Measurements from ENCODE around the gene RAP1A.

RAP1A gene

DNA sequence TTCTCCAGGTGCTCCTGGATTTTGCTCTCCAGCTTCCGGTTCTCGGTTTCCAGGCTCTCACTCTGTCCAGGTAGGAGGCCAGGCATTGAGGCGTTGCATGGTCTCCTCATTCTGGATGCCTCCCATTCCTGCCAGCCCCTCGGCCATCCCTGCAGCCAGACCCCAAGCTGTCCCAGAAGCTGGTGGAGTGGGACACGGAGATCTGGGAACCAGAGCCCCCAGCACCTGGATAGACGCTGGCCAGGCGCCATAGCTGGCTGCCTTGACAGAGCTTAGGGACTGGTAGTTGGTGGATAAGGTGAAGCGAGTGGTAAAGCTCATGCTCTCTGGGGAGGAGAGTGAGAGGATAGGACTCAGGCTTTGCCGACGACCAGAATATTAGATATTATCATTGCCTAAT lies 29.6 kb downstream of the RAP1A start:
- H3K27me3 ChIP-seq (ENCODE audit: insufficient read depth, low read length) = no peaks in the 10 kb centered on the region
- 91% methylated on average over 9 of the region's 10 CpGs for WGBS
- H3K36me3 ChIP-seq (ENCODE audit: insufficient read depth, low read length) = no peaks in the 10 kb centered on the region; the same call in 1 of the 2 replicates
- no peaks in the 10 kb centered on the region for H3K4me1 ChIP-seq (ENCODE audit: insufficient read depth, low read length)
- no peaks in the 10 kb centered on the region for H3K9me3 ChIP-seq (ENCODE audit: insufficient read depth, low read depth, low read length)
- no peak overlapping the region for H3K27ac ChIP-seq (ENCODE audit: low read depth, low read length)
- H3K4me3 ChIP-seq (ENCODE audit: low read length) = no peak overlapping the region
- H3K9ac ChIP-seq (ENCODE audit: low read depth, low read length) = no peak overlapping the region

DNA sequence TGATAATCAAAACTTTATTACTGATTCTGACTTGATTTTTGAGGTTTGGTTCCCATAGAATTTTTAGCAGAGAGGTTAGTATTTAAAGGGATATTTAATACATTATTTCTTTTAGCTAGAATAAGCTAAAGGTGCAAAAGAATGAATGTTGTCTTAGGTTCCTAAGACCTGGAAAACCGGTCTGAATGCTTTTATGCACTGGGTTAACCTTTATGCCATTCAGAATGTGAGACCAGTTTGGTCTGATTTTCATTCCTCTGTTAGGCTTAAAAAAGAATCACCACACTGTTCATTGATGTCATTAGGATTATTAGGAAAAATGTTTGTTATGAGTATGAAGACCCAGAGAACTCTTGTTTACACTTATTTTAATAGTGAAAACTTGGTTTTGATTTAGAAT lies 30.1 kb downstream of the RAP1A start:
- Histone ChIP-seq H3K4me1 (ENCODE audit: insufficient read depth, low read length) (no peaks in the 10 kb centered on the region), H3K9me3 (ENCODE audit: insufficient read depth, low read depth, low read length) (no peaks in the 10 kb centered on the region), H3K9ac (ENCODE audit: low read depth, low read length) (no peak overlapping the region), H3K4me3 (ENCODE audit: low read length) (no peak overlapping the region), H3K36me3 (ENCODE audit: insufficient read depth, low read length) (no peaks in the 10 kb centered on the region; the same call in 1 of the 2 replicates), H3K27ac (ENCODE audit: low read depth, low read length) (no peak overlapping the region), H3K27me3 (ENCODE audit: insufficient read depth, low read length) (no peaks in the 10 kb centered on the region)
- 88% methylated on average over 1 of the region's 1 CpG for WGBS

DNA sequence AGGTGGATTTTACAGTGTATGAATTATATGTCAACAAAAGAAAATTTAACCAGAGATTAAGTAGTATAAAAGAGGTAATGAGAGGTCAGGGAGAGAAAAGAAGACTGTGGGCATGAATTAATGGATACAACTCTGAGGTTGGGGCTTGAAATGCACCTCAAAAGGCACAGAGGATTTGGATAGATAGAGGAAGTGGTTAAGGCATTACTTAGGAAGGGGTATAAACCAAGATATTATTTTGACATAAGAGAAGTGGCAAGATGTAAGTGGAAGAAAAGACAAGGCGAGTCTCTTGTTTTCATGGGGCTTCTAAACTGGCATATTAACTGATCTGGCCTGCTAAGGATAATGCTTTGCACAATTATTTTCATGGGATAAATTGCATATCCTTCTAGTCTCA lies 34.1 kb downstream of the RAP1A start:
- WGBS = 97% methylated on average over 1 of the region's 1 CpG
- Histone ChIP-seq H3K36me3 (ENCODE audit: insufficient read depth, low read length) (no peaks in the 10 kb centered on the region), H3K9ac (ENCODE audit: low read depth, low read length) (no peak overlapping the region), H3K9me3 (ENCODE audit: insufficient read depth, low read depth, low read length) (no peaks in the 10 kb centered on the region), H3K27ac (ENCODE audit: low read depth, low read length) (no peak overlapping the region), H3K4me3 (ENCODE audit: low read length) (no peak overlapping the region), H3K4me1 (ENCODE audit: insufficient read depth, low read length) (peaks cover 6% of the 10 kb centered on the region), H3K27me3 (ENCODE audit: insufficient read depth, low read length) (no peaks in the 10 kb centered on the region)

DNA sequence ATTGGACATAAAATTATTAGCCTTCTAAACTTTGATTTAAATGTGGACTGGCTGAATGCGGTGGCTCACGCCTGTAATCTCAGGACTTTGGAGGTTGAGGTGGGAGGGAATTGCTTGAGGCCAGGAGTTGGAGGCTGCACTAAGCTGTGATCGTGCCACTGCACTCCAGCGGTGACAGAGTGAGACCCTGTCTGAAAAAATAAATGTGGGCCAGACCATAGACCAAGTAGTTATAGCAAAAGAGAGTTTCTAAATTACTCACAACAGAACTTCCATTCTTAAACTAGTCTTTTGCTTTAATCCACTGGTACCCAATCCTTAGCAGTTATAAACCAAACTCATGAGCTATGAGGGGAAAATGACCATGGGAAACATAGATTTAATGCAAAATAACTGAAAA lies 35.2 kb downstream of the RAP1A start:
- Histone ChIP-seq H3K36me3 (ENCODE audit: insufficient read depth, low read length) (no peaks in the 10 kb centered on the region), H3K9ac (ENCODE audit: low read depth, low read length) (no peak overlapping the region), H3K27me3 (ENCODE audit: insufficient read depth, low read length) (no peaks in the 10 kb centered on the region), H3K4me3 (ENCODE audit: low read length) (no peak overlapping the region), H3K9me3 (ENCODE audit: insufficient read depth, low read depth, low read length) (no peaks in the 10 kb centered on the region), H3K4me1 (ENCODE audit: insufficient read depth, low read length) (peaks cover 6% of the 10 kb centered on the region), H3K27ac (ENCODE audit: low read depth, low read length) (no peak overlapping the region)
- WGBS = 92% methylated on average over 4 of the region's 4 CpGs

DNA sequence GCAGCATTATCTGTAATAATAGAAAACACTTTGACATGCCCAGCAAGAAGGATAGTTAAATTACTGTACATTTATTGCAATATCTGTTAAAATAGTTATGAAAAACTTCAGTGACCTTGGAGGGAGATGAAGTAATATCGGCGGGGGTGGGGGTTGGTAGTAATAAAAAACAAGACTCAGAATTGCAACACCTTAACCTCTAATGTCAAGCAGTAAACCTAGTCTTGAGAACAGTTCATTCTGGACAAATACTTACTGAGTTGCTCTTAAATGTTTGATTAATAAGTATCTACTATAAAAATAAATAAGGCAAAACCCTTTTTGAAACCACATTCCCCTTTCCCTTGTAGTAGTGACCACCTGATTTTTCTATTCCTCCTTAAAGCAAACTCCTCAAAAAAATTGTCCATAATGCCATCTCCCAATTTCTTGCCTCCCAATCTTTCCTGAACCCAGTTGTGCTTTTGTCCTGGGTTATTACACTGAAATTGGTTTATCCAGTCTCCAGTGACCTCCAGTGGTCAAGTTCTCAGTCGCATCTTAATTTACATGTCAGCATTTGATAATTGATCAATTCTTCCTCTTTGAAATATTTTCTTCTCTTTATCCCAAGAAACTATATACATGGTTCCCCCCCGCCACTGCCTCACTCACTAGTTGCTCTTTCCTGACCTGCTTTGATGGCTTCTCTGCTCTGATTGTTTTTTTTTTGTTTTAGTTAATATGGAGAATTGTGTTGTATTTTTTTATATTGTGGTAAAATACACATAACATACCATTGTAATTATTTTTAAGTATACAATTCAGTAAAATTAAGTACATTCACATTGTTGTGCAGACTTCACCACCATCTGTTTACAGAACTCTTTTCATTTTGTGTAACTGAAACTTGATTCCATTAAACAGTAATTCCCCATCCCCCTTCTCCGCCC lies 36.8 kb downstream of the RAP1A start:
- Histone ChIP-seq H3K4me3 (ENCODE audit: low read length) (no peak overlapping the region), H3K27ac (ENCODE audit: low read depth, low read length) (no peak overlapping the region), H3K9me3 (ENCODE audit: insufficient read depth, low read depth, low read length) (no peaks in the 10 kb centered on the region), H3K4me1 (ENCODE audit: insufficient read depth, low read length) (peaks cover 6% of the 10 kb centered on the region), H3K9ac (ENCODE audit: low read depth, low read length) (no peak overlapping the region), H3K36me3 (ENCODE audit: insufficient read depth, low read length) (no peaks in the 10 kb centered on the region), H3K27me3 (ENCODE audit: insufficient read depth, low read length) (no peaks in the 10 kb centered on the region)
- 64% methylated on average over 3 of the region's 5 CpGs for WGBS

DNA sequence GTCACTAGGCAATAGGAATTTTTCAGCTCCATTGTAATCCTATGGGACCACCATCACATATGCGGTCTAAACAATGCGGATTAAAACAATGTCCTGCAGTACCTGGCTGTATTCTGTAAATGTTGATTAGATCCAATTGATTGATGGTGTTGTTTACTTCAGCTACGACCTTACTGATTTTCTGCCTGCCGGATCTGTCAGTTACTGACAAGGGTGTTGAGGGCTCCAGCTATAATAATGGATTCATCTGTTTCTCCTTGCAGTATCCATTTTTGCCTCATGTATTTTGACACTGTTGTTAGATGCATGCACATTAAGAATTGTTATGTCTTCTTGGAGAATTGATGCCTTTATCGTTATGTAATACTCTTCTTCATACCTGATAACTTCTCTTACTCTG lies 39.0 kb downstream of the RAP1A start:
- H3K9me3 ChIP-seq (ENCODE audit: insufficient read depth, low read depth, low read length) = no peaks in the 10 kb centered on the region
- no peak overlapping the region for H3K9ac ChIP-seq (ENCODE audit: low read depth, low read length)
- H3K27ac ChIP-seq (ENCODE audit: low read depth, low read length) = no peak overlapping the region
- no peaks in the 10 kb centered on the region for H3K27me3 ChIP-seq (ENCODE audit: insufficient read depth, low read length)
- 88% methylated on average over 4 of the region's 5 CpGs for WGBS
- H3K36me3 ChIP-seq (ENCODE audit: insufficient read depth, low read length) = no peaks in the 10 kb centered on the region
- H3K4me1 ChIP-seq (ENCODE audit: insufficient read depth, low read length) = peaks cover 6% of the 10 kb centered on the region
- H3K4me3 ChIP-seq (ENCODE audit: low read length) = no peak overlapping the region

DNA sequence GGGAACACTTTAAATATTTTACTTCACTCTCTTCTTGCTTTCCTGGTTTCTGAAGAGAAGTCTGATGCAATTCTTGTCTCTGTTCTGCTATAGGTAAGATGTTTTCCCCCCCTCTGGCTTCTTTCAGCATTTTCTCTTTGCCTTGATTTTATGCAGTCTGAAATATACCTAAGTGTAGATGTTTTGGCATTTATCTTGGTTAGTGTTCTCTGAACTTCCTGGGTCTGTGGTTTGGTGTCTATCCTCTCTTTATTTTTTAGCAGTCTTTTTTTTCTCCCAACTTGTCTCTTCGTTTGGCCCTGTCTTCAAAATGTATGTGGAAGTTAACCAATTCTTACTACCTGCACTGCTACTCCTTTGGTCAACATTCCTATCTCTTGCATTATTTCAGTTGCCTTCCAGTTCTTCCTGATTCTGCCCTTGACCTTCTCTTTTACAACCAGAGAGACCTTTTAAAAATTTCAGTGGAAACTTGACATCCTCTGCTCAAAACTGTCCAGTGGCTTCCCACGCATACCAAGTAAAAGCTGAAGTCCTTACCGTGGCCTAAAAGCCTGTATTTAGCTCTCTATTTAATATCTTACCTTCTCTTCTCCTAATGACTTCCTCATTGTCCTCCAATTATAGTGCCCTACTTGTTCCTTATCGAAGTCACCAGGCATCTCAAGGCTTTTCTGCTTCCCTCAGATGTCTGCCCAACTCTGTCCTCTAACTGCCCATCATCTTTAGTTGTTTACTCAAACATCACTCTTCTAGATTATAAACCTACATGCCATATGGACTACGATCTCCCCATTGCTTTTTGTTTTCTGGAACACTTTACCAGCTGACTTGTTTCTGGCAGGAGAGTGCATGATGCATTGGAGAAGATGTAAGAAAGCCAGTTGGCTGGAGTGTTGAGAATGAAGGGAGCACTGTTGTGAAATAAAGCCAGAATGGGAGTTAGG lies 40.9 kb downstream of the RAP1A start:
- H3K4me1 ChIP-seq (ENCODE audit: insufficient read depth, low read length) = peaks cover 6% of the 10 kb centered on the region
- H3K27me3 ChIP-seq (ENCODE audit: insufficient read depth, low read length) = no peaks in the 10 kb centered on the region
- H3K27ac ChIP-seq (ENCODE audit: low read depth, low read length) = no peak overlapping the region
- WGBS = 93% methylated on average over 5 of the region's 5 CpGs
- H3K9me3 ChIP-seq (ENCODE audit: insufficient read depth, low read depth, low read length) = no peaks in the 10 kb centered on the region
- H3K36me3 ChIP-seq (ENCODE audit: insufficient read depth, low read length) = no peaks in the 10 kb centered on the region
- no peak overlapping the region for H3K9ac ChIP-seq (ENCODE audit: low read depth, low read length)
- no peak overlapping the region for H3K4me3 ChIP-seq (ENCODE audit: low read length)

DNA sequence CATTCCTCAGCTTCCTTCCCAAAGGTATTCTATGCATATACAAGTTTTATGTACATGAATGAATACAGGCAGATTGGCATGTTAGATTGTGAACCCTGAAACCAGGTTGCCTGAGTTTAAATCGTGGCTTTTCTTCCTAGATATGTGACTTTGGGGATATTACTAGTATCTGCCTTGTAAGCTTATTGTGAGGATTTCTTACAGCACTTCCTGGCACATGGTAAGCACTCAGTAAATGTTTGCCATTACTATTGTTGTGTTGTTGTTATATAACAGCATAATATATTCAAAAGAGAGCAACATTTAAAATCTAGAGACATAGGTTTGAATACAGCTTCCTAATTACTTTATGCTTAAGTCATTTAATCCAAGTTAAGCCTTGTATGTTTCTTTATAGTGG lies 45.1 kb downstream of the RAP1A start:
- no peaks in the 10 kb centered on the region for H3K27me3 ChIP-seq (ENCODE audit: insufficient read depth, low read length)
- no peak overlapping the region for H3K27ac ChIP-seq (ENCODE audit: low read depth, low read length)
- WGBS = 98% methylated on average over 1 of the region's 1 CpG
- no peaks in the 10 kb centered on the region for H3K9me3 ChIP-seq (ENCODE audit: insufficient read depth, low read depth, low read length)
- H3K4me3 ChIP-seq (ENCODE audit: low read length) = no peak overlapping the region
- no peaks in the 10 kb centered on the region for H3K4me1 ChIP-seq (ENCODE audit: insufficient read depth, low read length)
- H3K36me3 ChIP-seq (ENCODE audit: insufficient read depth, low read length) = no peaks in the 10 kb centered on the region
- H3K9ac ChIP-seq (ENCODE audit: low read depth, low read length) = no peak overlapping the region

DNA sequence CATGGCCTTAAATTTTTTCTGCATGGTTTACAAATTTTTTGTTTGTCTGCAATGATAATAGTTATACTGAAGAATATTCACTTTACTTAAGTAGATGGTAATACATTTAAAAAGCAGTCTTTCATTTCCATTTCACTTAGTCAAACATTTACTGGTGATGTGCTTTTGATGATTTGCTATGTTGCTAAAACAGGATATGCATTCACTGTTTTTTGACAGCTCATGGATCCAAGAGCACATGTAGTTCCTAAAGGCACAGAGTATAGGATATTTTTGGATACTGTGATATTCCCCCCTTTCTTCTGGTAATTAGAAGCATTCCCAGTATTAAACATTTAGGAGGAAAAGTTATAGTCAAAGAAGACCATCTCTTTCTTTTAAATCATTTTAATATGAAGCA lies 45.9 kb downstream of the RAP1A start:
- H3K36me3 ChIP-seq (ENCODE audit: insufficient read depth, low read length) = no peaks in the 10 kb centered on the region
- no peaks in the 10 kb centered on the region for H3K4me1 ChIP-seq (ENCODE audit: insufficient read depth, low read length)
- no peaks in the 10 kb centered on the region for H3K27me3 ChIP-seq (ENCODE audit: insufficient read depth, low read length)
- H3K9me3 ChIP-seq (ENCODE audit: insufficient read depth, low read depth, low read length) = no peaks in the 10 kb centered on the region
- no peak overlapping the region for H3K4me3 ChIP-seq (ENCODE audit: low read length)
- H3K27ac ChIP-seq (ENCODE audit: low read depth, low read length) = no peak overlapping the region
- H3K9ac ChIP-seq (ENCODE audit: low read depth, low read length) = no peak overlapping the region

DNA sequence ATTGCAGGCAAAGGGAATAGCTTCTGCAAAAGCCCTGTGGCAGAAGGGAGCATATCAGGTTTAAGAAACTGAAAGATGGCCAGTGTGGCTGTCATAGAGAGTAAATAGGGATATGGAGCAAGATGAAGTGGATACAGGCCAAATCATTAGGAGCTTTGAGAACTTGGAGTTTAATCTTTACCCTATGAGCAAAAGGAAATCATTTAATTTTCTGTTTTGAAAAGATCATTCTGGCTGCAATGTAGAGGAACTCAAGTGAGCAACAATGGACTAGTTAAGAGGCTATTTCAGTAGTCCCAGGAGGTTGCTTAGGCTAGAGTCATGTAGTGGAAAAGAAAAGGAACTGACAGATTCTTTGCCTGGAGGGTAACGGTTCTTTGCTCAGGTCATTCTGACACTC lies 47.2 kb downstream of the RAP1A start:
- Histone ChIP-seq H3K4me1 (ENCODE audit: insufficient read depth, low read length) (no peaks in the 10 kb centered on the region; the same call in 1 of the 2 replicates), H3K36me3 (ENCODE audit: insufficient read depth, low read length) (no peaks in the 10 kb centered on the region), H3K9ac (ENCODE audit: low read depth, low read length) (no peak overlapping the region), H3K9me3 (ENCODE audit: insufficient read depth, low read depth, low read length) (no peaks in the 10 kb centered on the region), H3K27me3 (ENCODE audit: insufficient read depth, low read length) (no peaks in the 10 kb centered on the region), H3K27ac (ENCODE audit: low read depth, low read length) (no peak overlapping the region), H3K4me3 (ENCODE audit: low read length) (no peak overlapping the region)
- no CpG with 5 or more reads among the region's 1 CpG for WGBS

DNA sequence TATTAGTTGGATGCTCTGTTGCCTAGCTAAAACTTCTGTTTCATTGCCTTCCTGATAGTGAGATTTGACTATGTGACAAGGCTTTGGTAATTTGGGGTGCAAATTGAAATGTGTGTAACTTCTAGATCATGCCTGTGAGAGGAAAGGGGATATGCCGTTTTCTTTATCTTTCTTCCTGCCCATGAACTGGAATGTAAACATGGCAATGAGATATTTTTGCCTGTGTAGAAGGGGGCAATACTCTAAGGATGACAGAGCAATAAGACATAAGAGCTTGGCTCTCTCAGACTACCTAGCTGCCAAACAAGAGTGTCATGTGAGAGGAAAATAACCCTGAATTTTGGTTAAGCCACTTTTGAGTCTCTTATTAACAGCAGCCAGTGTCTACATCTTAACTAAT lies 49.7 kb downstream of the RAP1A start:
- no peaks in the 10 kb centered on the region for H3K27me3 ChIP-seq (ENCODE audit: insufficient read depth, low read length)
- no peaks in the 10 kb centered on the region for H3K36me3 ChIP-seq (ENCODE audit: insufficient read depth, low read length)
- H3K9ac ChIP-seq (ENCODE audit: low read depth, low read length) = no peak overlapping the region
- no peaks in the 10 kb centered on the region for H3K9me3 ChIP-seq (ENCODE audit: insufficient read depth, low read depth, low read length)
- peaks cover 3% of the 10 kb centered on the region; the same call in 1 of the 2 replicates for H3K4me1 ChIP-seq (ENCODE audit: insufficient read depth, low read length)
- no peak overlapping the region for H3K27ac ChIP-seq (ENCODE audit: low read depth, low read length)
- no peak overlapping the region for H3K4me3 ChIP-seq (ENCODE audit: low read length)
- WGBS = 80% methylated on average over 1 of the region's 1 CpG
